Measurements from ENCODE around the gene RAB24.

- TF ChIP-seq POLR2A (IDR thresholded peaks at IDR 0.05) = no peak
- no peak for TF ChIP-seq CTCF (IDR thresholded peaks at IDR 0.05 in 4 of 5, conservative IDR thresholded peaks at IDR 0.05 in 1 of 5)
Observed at GRCh38 chr5:177261510-177261909, 42.0 kb downstream of the RAB24 start.

Measured in gastrocnemius medialis (tissue), 4 donors.